ENCODE data around the gene TMEM178B. TPM values are rescaled to one million over a fixed set of nuclear protein-coding genes. Genes with fewer than 3 reads are reported as not detected.

Gene TMEM178B
- total RNA-seq, 2 donors from 2014 or later, result 1.7 to 4.1 TPM

DNA sequence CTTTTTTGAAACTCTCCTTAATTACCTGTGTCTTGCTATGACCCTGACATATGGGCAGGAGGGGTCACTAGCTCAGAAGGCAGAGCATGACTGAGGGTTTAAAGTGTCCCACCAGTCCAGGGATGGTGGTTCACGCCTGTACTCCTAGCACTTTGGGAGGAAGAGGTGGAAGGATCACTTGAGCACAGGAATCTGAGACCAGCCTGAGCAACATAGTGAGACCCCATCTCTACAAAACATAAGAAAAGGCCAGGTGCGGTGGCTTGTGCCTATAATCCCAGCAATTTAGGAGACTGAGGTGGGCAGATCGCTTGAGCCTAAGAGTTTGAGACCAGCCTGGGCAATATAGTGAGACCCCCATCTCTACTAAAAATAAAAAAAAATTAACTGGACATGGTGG is 133.8 kb downstream of the TMEM178B start:
- Histone ChIP-seq H3K27ac (ENCODE audit: low read depth, low read length) (no peak overlapping the region), H3K36me3 (ENCODE audit: control insufficient read depth, insufficient read depth, low read length) (no peaks in the 10 kb centered on the region), H3K4me1 (ENCODE audit: control insufficient read depth, insufficient read depth, low read length) (no peaks in the 10 kb centered on the region), H3K9ac (ENCODE audit: extremely low read depth, low read length, poor library complexity, severe bottlenecking) (no peak overlapping the region), H3K4me3 (ENCODE audit: low read length) (no peak overlapping the region), H3K9me3 (ENCODE audit: control insufficient read depth, low read length) (no peaks in the 10 kb centered on the region), H3K27me3 (ENCODE audit: control insufficient read depth, insufficient read depth, low read length, poor library complexity, severe bottlenecking) (no peaks in the 10 kb centered on the region)
- TF ChIP-seq CTCF (conservative IDR thresholded peaks at IDR 0.05), result no peak
- H3K27me3 Mint-ChIP-seq (ENCODE audit: insufficient read depth), result no peaks in the 10 kb centered on the region
- H3K9me3 Mint-ChIP-seq, result no peaks in the 10 kb centered on the region
- no peak overlapping the region for H3K4me3 Mint-ChIP-seq
- DNase-seq, result no peak
- no peak overlapping the region for H3K27ac Mint-ChIP-seq
- WGBS, 2 experiments (ENCODE audit: insufficient coverage in 1 of 2, insufficient read length in 1 of 2), result 82 to 86% methylated on average over 2 to 3 of the region's 3 CpGs
- no peaks in the 10 kb centered on the region for H3K36me3 Mint-ChIP-seq (ENCODE audit: low read depth)
- peaks cover 18% of the 10 kb centered on the region for H3K4me1 Mint-ChIP-seq

- WGBS, 2 experiments (ENCODE audit: insufficient coverage in 1 of 2, insufficient read length in 1 of 2), result 79 to 84% methylated on average over 2 to 3 of the region's 3 CpGs
- peaks cover 15% of the 10 kb centered on the region for H3K4me1 Mint-ChIP-seq
- H3K27ac Mint-ChIP-seq, result no peak overlapping the region
These were observed 134.7 kb downstream of the TMEM178B start for GRCh38 chr7:141208539-141208938.

GRCh38 chr7:141209454-141209853 is 135.6 kb downstream of the TMEM178B start:
- no peaks in the 10 kb centered on the region for H3K27me3 Mint-ChIP-seq (ENCODE audit: insufficient read depth)
- H3K9ac ChIP-seq (ENCODE audit: extremely low read depth, low read length, poor library complexity, severe bottlenecking), result no peak overlapping the region
- H3K36me3 ChIP-seq (ENCODE audit: control insufficient read depth, insufficient read depth, low read length), result no peaks in the 10 kb centered on the region
- H3K27me3 ChIP-seq (ENCODE audit: control insufficient read depth, insufficient read depth, low read length, poor library complexity, severe bottlenecking), result no peaks in the 10 kb centered on the region
- H3K4me1 ChIP-seq (ENCODE audit: control insufficient read depth, insufficient read depth, low read length), result no peaks in the 10 kb centered on the region
- WGBS, 2 experiments (ENCODE audit: insufficient coverage in 1 of 2, insufficient read length in 1 of 2), result 92 to 93% methylated on average over 1 to 3 of the region's 3 CpGs
- H3K4me1 Mint-ChIP-seq, result peaks cover 15% of the 10 kb centered on the region
- H3K4me3 ChIP-seq (ENCODE audit: low read length), result no peak overlapping the region
- no peak for DNase-seq
- no peaks in the 10 kb centered on the region for H3K36me3 Mint-ChIP-seq (ENCODE audit: low read depth)
- no peaks in the 10 kb centered on the region for H3K9me3 ChIP-seq (ENCODE audit: control insufficient read depth, low read length)
- H3K27ac Mint-ChIP-seq, result no peak overlapping the region
- no peaks in the 10 kb centered on the region for H3K9me3 Mint-ChIP-seq
- H3K27ac ChIP-seq (ENCODE audit: low read depth, low read length), result no peak overlapping the region
- no peak for TF ChIP-seq CTCF (conservative IDR thresholded peaks at IDR 0.05)
- no peak overlapping the region for H3K4me3 Mint-ChIP-seq

More at GRCh38 chr7:141208539-141208938, 134.7 kb downstream of the TMEM178B start:
- no peaks in the 10 kb centered on the region for H3K4me1 ChIP-seq (ENCODE audit: control insufficient read depth, insufficient read depth, low read length)
- H3K4me3 ChIP-seq (ENCODE audit: low read length), result no peak overlapping the region
- no peak overlapping the region for H3K9ac ChIP-seq (ENCODE audit: extremely low read depth, low read length, poor library complexity, severe bottlenecking)
- no peak overlapping the region for H3K27ac ChIP-seq (ENCODE audit: low read depth, low read length)
- H3K36me3 ChIP-seq (ENCODE audit: control insufficient read depth, insufficient read depth, low read length), result no peaks in the 10 kb centered on the region
- no peaks in the 10 kb centered on the region for H3K9me3 ChIP-seq (ENCODE audit: control insufficient read depth, low read length)
- H3K27me3 ChIP-seq (ENCODE audit: control insufficient read depth, insufficient read depth, low read length, poor library complexity, severe bottlenecking), result no peaks in the 10 kb centered on the region
- TF ChIP-seq CTCF (conservative IDR thresholded peaks at IDR 0.05), result no peak
- peak; percentile 64 for DNase-seq
- Mint-ChIP-seq H3K4me3 (no peak overlapping the region), H3K36me3 (ENCODE audit: low read depth) (no peaks in the 10 kb centered on the region), H3K27me3 (ENCODE audit: insufficient read depth) (no peaks in the 10 kb centered on the region), H3K9me3 (no peaks in the 10 kb centered on the region)
